GM12874 (cell line): ENCODE measurements around the gene SLC49A4.

Source experiments
- TF ChIP-seq, protein P1 (sequence below): IDR thresholded peaks from 2 replicates; pipeline ENCODE4 v1.5.1; 2011; ENCODE audit warnings: low read depth, mild to moderate bottlenecking, control low read depth, low read length, moderate library complexity; ENCODE audit not compliant: insufficient read depth

The SLC49A4 gene

GRCh38 chr3:122789585-122790273 is 5.1 kb upstream of the SLC49A4 start:
- TF ChIP-seq, protein P1, sequence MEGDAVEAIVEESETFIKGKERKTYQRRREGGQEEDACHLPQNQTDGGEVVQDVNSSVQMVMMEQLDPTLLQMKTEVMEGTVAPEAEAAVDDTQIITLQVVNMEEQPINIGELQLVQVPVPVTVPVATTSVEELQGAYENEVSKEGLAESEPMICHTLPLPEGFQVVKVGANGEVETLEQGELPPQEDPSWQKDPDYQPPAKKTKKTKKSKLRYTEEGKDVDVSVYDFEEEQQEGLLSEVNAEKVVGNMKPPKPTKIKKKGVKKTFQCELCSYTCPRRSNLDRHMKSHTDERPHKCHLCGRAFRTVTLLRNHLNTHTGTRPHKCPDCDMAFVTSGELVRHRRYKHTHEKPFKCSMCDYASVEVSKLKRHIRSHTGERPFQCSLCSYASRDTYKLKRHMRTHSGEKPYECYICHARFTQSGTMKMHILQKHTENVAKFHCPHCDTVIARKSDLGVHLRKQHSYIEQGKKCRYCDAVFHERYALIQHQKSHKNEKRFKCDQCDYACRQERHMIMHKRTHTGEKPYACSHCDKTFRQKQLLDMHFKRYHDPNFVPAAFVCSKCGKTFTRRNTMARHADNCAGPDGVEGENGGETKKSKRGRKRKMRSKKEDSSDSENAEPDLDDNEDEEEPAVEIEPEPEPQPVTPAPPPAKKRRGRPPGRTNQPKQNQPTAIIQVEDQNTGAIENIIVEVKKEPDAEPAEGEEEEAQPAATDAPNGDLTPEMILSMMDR = no peak

DNA sequence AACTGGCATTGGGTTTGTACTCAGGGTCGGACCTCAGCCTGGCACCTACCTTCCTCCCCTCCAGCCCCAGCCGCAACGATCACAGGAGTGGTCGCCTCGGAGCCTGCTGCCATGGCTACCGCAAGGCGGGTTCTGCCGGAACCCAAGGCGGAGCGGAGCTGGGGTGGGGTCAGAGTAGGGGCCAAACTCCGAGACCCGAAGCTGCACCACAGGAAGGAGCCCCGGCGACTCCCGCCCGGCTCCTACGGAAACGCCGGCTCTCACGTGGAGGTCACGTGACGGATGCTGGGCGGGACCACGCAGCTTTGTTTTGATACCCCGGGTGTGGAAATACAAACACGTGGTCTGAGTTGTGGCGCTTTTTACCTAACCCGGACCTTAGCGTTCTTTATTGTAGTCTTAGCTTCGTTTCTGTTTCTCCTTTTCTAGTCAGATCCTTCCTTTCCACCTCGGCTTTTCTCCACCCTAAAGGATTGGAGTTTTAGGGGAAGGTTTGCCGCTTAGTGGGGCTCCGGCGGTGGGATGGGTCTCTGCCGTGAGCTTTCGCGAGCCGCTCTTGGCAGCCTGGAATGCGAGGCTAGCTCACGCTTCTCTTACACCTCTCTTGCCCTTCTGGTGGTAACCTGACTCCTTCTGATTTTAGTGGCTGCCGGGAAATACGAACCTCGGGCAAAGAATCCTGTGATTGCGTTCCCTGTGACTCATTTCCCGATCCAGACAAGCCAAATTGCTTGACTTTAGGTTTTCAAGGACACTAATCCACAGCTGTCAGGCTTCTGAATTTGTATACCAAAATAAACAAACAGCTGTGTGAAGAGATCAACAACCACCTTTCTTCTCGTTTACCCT is 1.1 kb upstream of the SLC49A4 start, which contains the start of gene HSPBAP1:
Gene HSPBAP1 (minus strand): TSS at position 264 of the 849 bp plus-strand sequence. CDS start 151 bp downstream, at position 113.
- TF ChIP-seq, protein P1 = no peak

DNA sequence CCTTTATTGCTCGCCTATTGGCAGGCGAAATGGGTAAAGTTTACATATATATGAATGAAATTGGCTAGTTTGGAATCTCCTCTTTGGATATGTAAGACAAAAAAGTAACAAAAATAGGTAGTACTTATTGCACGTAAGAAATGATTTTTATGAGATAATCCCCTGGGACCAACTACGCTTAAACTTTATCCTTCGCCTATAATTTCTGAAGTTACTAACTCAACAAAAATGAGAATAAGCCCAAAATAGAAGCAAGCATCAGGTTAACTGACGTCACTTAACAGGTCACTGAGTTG is 438 bp upstream of the SLC49A4 start:
- TF ChIP-seq, protein P1 = no peak

- TF ChIP-seq, protein P1 = no peak
These were observed 866 bp downstream of the SLC49A4 start for GRCh38 chr3:122795674-122796195.

DNA sequence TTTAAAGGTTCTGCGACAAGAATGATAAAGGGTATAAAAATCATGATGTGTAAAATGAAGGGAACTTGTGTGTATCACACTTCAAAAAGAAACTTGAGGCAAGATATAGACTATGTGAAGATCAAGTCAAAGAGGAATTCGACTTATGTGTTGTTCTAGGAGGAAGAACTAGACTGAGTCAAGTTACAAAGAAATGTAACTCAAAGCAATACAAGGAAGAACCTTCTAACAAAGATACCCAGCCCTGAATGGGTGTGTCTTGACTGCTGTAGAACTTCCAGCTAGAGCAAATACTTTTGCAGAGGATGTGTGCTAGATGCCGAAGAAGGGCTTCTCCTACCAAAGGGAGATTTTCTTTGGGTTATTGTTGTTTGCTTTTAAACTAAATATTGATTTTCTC is 2.4 kb downstream of the SLC49A4 start:
- TF ChIP-seq, protein P1 = no peak

DNA sequence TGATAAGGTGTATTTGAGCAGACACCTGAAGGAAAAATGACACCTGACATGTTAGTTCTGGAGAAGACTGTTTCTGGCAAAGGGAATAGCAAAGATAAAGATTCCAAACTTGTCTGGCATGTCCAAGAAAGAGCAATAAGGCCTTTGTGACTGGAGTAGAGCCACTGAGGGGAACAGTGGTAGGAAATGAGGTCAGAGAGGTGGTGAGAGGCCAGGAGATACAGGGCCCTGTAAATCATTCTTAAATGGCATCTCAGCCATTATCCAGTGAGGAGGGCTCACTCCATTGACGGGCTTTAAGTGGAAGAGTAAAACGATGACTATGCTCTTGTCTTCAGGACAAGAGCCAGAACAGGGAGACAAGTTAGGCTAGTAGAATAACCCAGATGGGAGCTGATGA is 4.5 kb downstream of the SLC49A4 start:
- TF ChIP-seq, protein P1 = no peak

GRCh38 chr3:122800031-122800430 is 5.2 kb downstream of the SLC49A4 start:
- TF ChIP-seq, protein P1 = no peak
